Heart left ventricle (tissue), 13 donors: ENCODE results near the gene HOXB1.

Experiments
- CTCF ChIP-seq, 12 donors: fragments of 200-600 bp; sonication (generic) in 4 of 12; IDR thresholded peaks; one replicate each; pipeline versions ENCODE4 v1.5.0 to v1.8.0; 2018 to 2022; ENCODE audit warnings: antibody characterized with exemption in 12 of 12, mild to moderate bottlenecking in 5 of 12
- POLR2A ChIP-seq, 2 donors: fragments of 450-650 bp; IDR thresholded peaks; one replicate each; pipeline ENCODE4 v1.6.1; 2017; ENCODE audit warnings: antibody characterized with exemption in 2 of 2, mild to moderate bottlenecking in 2 of 2, moderate library complexity in 2 of 2
- donor health status: ischemic (EF 13 %, LVEDD 7.1; RV severe dilation, severe dysfunction).
- donor health status: DM: no; HTN: yes; CAD: no.
- donor health status: DM: no; HTN: no; CAD: no.
- donor health status: ischemic (EF 25% LVEDD 6.9; RV normal size, moderate dysfunction).
- donor health status: ischemic (EF 25% LVEDD 5.7; RV mildly dilated, moderate dysfunction).
- donor health status: ischemic (EF 35%, LVEDD 5.7; RV mildly dilated, moderate dysfunction).
- donor health status: nonischemic (EF 11% LVEDD 7.7; RV severe dilation, severe dysfunction).
- donor health status: DM: yes; HTN: yes; CAD: no.
- donor health status: PGD.
- donor health status: ischemic (EF 29% LVEDD 5.4; RV normal size, mild dysfunction).
- donor health status: nonischemic (EF 23%, LVEDD 6.1; RV moderate dilation, normal function).

- TF ChIP-seq CTCF (IDR thresholded peaks at IDR 0.05) (no peak), POLR2A (IDR thresholded peaks at IDR 0.05) (no peak)
These were observed 41.1 kb upstream of the HOXB1 start for GRCh38 chr17:48571826-48572417.
